Prostate gland (tissue), 2 donors: Measurements from ENCODE around the gene CDK8.

Source experiments
- POLR2AphosphoS5 ChIP-seq: sonication (generic); formaldehyde crosslinking; IDR thresholded peaks from one replicate; pipeline ENCODE4 v1.6.1; 2017; ENCODE audit warnings: antibody characterized with exemption
- TF ChIP-seq, protein P1 (sequence below), 4 experiments: fragments of 200-600 bp in 2 of 4; fragments of 450-650 bp in 2 of 4; sonication (generic) in 2 of 4; IDR thresholded peaks; 1 replicate in 3 of 4; 2 replicates in 1 of 4; pipeline ENCODE4 v1.5.1; 2016 to 2019; ENCODE audit warnings: antibody characterized with exemption in 4 of 4, mild to moderate bottlenecking in 2 of 4, moderate library complexity in 2 of 4

DNA sequence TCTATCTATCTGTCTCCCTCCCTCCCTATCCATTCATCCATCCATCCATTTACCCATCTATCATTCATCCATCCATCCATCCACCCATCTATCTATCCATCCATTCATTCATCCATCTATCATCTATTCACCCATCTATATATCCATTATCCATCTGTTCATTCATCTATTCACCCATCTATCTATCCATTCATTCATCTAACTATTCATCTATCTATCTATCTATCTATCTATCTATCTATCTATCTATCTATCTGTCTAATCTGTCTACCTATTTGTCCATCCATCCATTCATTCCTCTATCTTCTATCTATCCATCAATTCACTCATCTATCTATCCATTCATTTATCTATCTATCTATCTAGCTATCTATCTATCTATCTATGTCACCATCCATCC lies 4.4 kb upstream of the CDK8 start:
- TF ChIP-seq, protein P1, sequence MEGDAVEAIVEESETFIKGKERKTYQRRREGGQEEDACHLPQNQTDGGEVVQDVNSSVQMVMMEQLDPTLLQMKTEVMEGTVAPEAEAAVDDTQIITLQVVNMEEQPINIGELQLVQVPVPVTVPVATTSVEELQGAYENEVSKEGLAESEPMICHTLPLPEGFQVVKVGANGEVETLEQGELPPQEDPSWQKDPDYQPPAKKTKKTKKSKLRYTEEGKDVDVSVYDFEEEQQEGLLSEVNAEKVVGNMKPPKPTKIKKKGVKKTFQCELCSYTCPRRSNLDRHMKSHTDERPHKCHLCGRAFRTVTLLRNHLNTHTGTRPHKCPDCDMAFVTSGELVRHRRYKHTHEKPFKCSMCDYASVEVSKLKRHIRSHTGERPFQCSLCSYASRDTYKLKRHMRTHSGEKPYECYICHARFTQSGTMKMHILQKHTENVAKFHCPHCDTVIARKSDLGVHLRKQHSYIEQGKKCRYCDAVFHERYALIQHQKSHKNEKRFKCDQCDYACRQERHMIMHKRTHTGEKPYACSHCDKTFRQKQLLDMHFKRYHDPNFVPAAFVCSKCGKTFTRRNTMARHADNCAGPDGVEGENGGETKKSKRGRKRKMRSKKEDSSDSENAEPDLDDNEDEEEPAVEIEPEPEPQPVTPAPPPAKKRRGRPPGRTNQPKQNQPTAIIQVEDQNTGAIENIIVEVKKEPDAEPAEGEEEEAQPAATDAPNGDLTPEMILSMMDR (IDR thresholded peaks at IDR 0.05) = no peak
- TF ChIP-seq POLR2AphosphoS5 = no peak
